Astrocyte of the hippocampus (primary cell): ENCODE data around the gene FOSL2.

Experiments used
- DNase-seq: peaks from one replicate; pipeline ENCODE4 v3.0.0; 2011; ENCODE audit warnings: low read depth, low spot score

Gene FOSL2

DNA sequence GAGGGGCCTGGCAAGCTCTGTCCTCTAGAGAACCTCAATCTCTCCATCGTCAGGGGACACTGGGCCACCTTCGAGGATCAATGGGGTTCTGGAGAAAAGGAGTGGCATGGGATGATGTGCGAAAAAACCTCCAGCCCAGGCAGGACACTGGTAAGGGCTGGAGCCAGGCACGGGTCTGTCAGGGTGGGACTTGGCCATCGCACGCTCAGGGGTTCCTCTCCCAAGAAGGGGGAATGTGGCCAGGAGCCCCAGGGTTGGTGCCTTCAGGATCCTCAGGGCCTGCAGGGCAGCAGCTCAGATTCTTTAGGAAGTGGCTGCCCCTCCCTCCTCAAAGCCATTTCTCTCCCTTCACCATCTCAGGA is 56.4 kb downstream of the FOSL2 start:
- DNase-seq: no peak

DNA sequence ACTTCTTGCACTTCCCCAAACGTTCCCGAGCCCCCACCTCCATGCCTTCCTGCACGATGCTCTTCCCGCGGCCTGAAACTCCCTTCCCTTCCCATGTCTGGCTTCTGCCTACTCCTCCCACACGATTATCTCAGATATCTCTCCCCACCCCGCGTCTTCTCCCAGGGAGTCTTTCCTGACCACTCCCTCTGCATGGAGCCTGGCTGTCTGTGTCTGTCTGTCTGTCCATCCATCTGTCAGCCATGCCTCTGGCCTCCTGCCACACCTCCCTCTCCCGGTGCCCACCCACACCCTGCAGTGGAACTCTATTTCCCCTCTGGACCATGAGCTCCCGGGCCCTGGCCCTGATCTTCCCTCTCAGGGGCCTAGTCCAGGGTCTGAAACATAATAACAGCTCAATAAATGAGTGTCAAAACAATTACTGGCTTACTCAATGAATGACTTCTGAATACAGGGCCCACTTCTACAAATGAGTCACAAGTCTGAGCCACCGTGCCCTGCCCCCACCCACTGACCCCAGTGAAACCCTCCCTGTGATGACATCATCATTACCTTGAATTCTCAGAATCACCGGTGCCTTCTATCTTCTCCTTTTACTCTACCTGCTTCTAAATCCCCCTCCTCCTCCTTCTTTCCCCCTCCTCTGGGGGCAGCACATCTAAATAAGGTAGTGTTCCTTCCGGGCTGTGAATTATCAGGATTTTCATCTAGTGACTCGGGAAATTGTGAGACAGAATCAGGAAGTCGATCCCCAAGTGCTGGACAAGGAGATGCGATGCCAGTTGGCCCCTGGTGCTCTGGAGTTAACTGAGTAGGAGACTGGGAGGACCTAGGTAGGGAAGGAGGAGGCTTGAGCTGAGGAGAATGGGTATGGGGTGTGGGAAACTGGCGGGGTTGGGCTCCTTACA is 57.1 kb downstream of the FOSL2 start:
- DNase-seq: peak; percentile 55

DNA sequence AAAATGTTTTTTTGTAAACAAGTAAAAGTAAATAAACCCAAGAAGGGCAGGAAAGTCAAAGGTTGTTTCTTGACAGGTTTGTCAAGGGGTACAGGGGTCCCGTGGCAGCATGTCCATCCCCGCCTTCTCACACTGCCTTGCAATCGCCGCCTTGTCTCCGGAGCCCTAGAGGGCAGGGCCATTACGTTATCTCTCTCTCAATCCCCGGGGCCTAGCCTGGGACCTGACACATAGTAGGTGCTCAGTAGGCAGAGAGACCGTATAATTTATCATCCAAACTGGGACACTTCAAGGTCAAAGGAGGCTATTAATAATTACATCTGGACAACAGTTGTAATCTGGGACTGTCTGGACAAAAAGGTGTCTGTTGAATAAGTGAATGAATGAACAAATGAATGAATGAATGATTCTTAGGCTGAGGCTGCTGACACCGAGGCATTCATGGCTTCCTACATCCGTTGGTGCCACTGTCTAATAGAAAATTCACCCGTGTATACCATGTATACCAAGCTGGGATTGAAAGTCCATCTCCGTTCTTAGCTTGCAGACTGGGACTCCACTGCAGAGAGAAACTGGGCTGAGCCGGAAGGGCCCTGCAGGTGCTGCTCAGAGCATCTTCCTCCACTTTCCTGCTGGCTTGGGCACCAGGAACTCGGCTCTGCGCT is 58.4 kb downstream of the FOSL2 start:
- no peak for DNase-seq

DNA sequence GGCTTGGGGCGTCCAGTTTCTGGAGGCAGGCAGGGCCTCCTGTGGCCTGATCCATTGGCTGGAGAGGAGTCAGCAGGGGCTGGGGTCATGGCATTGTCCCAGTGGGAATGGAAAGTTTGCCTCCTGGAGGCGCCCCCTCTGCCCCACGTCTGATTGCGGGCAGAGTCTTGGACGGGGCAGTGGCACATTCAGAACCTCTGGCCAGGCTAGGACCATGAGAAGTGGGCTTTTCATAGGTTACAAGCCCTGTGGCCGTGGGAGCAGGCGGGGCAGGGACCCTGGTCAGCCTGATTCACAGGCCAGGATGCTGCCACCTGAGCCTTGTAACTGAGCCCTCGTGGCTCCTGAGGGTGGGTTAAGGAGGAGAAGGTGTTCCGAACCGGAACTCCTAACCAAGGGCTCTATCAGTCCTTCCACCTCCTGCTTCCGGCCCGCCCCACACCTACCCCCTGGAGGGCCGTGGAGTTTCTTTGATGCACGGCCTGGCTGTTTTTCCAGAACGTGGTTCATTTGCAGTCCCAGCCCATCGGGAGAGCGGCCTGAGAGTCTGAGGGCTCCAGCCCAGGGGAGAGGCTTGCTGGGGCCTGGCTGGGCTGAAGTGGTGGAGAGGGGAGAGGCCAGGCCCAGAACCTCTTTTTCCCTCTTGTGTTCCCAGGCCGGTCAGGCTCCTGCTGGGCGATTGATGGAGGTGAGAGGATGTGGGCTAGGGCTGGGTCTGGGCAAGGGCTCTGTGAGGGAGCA is 59.3 kb downstream of the FOSL2 start:
- DNase-seq: peak; percentile 23

DNA sequence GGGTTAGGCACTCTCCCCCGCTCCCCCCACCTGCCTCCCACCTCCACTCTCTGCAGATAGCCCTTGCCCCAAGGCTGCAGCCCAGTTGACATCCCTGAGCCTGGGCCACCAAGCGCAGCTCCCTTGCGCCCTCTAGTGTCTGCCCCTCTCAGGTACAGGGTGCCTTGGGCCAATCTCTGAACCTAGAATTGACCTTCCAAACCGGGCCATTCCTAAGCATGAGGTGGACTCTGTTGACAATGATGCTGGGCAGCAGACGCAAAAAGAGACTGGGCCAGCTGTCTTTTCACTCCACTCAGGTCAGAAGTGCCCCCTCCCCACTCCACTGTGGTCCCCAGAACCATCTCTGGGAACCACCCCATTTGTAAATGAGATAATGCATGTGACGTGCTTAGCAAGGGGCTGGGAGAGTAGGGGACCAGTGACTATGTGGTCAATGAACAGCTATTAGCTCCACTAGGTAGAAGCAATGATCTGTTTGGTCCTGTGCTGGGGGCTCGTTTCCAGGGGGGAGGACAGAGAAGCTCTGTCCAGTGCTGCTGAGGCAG is 60.0 kb downstream of the FOSL2 start:
- DNase-seq: peak; percentile 72

DNA sequence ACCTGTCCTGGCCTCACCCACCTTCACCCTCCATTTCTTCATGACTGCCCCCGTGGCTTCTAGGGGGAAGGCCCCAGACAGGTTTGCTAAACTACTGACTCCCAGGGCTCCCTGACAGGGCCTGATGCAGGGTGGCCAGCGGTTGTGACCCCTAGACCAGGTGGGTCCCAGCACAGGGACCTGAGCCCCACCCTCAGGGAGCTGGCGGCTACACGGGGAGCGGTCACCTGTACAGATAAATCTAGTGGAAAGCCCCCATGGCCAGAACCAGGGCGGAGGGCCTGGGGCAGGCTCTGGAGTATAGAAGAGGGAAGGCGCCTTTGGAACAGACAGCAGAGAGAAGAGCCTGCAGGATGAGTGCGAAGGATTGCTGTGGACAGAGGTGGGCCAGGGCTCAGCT is 60.7 kb downstream of the FOSL2 start:
- DNase-seq: no peak

DNA sequence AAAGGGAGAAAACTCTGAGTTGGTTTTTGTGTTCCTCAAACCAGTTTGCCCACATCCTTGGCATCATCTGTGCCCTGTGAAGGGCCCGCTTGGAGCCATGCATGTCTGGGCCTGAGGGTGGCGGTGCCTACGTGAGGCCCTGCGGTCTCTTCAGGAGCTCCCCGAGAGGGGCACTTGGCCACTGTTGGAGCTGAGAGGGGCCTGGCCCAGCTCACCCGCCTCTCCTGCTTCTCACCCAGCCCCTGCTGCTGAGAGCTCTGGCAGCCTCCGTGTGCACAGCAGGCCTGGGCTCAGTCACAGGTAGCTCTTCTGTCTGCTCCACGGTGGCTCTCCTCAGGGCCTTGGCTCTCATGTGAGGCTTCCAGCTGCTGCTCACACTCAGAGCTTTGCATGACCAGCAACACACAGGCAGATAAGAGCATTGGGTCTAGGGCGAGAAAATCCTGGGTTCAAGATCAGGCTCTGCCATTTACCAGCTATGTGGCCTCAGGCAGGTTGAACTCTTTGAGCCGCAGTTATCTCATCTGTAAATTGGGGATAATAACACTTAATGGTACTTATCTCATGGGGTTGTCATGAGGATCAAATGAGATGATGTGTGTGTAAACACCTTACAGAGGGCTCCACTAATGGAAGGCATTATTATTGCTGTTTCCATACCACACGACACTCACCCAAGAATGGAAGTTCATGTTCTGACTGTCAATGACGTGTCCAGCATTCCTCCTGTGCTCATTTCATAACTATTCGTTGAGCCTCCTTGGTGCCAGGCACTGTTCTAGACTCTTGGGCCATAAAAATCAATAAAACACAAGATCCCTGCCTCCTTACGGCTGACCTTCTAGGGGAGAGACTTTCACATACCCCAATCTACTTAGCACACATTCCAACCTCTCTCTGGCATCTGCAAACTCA is 61.6 kb downstream of the FOSL2 start:
- no peak for DNase-seq

DNA sequence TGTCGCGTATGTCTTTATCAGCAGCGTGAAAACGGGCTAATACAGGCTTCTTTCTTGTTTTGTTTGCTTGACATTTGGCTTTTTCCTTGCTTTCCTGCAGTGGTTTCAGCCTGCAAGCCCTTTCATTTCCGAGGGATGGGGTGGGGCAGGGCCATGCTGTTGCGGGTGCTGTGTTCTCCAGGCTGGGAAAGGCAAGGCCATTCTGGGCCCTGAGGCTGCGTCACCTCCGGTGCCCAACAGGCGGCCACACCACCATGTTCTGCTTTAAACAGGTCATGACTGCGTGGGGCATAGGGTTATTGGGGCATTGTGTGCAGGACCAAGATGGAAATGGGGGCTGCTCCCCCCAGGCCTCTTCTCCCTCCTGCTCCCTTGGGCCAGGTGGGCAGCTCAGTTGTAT is 64.6 kb downstream of the FOSL2 start:
- DNase-seq: no peak

DNA sequence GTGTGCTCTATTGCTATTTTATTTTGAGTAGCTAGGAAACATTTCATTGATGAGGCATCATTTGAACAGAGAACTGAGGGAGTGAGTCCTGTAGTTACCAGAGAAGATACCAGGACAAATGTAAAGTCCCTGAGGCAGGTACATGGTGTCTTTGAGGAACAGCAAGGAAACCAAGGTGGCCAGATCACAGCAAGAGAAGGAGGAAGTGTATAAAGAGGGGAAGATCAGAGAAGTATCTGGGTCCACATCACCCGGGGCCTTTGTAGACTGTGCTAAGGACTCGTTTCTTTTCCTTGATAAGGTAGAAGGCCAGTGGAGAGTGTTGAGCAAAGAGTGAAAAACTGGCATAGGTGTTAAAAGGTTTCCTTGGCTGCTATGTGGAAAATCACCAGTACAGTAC is 68.4 kb downstream of the FOSL2 start:
- no peak for DNase-seq

DNA sequence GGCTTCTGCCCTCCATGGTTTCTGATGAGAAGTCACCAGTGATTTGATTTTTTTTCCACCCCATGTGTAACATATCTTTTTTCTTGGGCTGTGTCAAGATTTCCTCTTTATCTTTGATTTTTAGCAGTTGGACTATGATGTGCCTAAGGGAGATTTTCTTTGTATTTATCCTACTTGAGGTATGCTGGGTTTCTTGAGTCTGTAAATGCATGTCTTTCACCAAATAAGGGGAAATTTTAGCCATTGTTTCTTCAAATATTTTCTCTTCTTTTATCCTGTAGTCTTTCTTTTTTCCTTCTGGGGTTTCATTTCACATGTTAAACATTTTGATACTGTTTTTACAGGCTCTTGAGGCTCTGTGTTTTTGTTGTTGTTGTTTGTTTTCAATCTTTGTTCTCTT is 69.5 kb downstream of the FOSL2 start:
- no peak for DNase-seq

DNA sequence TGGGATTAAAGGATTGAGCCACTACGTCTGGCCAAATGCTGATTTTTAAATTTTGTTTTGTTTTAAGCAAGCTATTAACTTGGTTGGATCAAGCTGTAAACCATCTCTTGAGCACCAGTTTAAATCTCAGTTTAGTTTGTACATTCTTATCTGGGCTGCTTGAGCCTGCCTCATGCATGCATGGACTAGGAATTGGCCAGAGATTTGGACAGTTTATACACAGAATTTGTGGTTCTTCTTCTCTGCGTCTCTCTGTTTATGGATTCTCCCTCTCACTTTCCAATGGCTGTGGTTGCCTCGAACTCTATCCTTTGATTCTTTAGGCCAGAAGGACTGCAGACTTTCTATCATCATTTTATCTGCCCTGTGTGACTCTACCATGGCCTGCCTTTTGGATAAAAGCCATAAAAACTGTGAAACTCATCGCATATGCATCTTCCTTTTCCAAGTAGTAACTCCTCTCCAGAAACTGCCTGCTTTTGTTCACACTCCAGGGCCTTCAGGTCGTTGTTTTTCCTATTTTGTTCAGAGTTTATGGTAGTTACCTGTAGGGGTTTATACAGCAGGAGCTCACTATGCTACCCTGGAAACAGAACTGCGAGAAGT is 70.7 kb downstream of the FOSL2 start:
- DNase-seq: no peak

DNA sequence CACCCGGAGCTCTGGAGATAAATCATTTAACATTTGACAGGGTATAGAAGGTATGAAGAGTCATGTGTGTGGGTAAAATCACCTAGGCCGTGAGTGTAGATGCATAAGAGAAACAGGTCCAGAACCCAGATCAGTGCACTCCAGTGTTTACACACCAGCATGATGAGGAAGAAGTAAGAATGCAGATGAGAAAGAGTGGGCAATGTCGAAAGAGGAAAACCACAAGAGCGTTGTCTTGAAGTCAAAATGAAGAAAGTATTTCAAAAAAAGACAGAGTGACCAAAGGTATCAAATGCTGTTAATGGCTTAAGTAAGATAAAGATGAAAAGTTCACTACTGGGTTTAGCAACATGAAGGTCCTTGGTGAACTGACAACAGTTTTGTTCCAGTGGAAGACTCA is 71.2 kb downstream of the FOSL2 start:
- no peak for DNase-seq

DNA sequence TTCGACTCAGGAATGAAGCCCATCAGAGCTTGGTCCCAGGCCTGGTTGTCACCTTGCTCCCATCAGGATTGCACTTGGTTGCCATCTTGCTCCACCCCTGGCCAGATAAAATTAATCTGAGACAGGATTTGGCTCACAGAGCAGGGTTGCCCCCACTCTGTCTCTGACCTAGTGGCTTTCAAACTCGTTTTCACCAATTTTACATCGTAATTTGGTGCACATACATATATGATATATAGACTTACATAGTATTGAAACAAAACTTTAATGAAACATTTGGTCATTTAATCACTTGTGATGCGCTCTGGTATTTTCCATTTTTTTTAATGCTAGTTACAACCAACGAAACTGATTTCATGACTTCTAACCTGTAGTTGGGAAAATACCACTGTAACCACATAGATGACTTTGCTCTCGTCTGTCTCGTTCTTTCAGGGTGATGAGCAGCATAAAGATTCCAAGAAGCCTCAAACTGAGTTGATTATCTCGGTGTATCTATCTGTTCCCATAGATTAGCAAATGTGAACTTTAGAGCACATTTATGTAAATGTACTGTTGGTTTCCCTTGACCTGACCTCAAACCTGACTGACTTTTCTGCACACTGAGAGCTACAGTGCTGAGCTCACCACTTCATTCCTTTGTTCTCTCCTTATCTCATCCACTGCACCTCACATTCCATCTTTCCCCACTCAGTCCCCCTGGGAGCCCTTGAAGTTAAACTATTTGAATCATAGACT is 72.7 kb downstream of the FOSL2 start:
- DNase-seq: no peak
